Measurements from ENCODE around the gene TRAF4.
"Not testable (repeated sequence)": the region's sequence is repeated elsewhere in the genome, so short reads cannot be mapped to it uniquely, and the experiment has no call there.

Gene TRAF4

DNA sequence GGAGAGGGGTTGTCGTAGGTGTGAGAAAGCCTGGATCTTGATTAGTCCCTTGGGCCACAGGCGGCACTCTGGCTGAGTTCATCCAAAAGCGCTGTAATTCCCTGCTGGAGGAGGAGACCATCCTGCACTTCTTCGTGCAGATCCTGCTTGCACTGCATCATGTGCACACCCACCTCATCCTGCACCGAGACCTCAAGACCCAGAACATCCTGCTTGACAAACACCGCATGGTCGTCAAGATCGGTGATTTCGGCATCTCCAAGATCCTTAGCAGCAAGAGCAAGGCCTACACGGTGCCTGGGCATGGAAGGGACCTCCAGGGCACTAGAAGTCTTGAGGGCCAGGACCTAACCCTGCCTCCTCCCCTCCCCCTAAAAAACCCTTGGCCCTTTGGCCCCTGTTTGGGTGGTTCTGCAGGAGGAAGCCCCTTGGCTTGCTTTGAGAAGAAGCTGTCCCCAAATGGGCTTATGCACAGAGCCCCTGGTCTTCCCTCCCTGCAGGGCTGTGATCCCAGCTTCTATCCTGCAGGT is 9.0 kb upstream of the TRAF4 start:
- no peak for DNase-seq

DNA sequence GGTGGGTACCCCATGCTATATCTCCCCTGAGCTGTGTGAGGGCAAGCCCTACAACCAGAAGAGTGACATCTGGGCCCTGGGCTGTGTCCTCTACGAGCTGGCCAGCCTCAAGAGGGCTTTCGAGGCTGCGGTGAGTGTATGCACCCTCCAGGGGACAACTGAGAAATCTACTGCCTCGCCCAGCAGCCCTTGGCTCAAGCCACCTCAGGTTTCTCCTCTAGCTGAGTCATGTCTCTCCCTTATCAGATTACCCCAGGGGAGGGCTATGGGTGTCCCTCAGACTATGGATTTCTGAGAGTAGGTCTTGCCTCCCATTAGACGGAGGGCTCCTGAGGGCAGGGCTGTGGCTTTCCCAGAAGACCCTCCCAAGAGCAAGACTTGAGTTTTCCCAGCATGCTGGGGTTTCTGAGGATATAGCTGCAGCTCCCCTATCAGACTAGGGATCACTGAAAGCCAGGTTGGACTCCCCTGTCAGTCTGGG is 8.5 kb upstream of the TRAF4 start:
- no peak for DNase-seq

GRCh38 chr17:28735913-28736769 is 7.7 kb upstream of the TRAF4 start:
- not testable (repeated sequence) for DNase-seq

- DNase-seq: no peak
Observed at GRCh38 chr17:28737316-28737715, 6.5 kb upstream of the TRAF4 start.

GRCh38 chr17:28737770-28738679 is 5.8 kb upstream of the TRAF4 start:
- DNase-seq: no peak

DNA sequence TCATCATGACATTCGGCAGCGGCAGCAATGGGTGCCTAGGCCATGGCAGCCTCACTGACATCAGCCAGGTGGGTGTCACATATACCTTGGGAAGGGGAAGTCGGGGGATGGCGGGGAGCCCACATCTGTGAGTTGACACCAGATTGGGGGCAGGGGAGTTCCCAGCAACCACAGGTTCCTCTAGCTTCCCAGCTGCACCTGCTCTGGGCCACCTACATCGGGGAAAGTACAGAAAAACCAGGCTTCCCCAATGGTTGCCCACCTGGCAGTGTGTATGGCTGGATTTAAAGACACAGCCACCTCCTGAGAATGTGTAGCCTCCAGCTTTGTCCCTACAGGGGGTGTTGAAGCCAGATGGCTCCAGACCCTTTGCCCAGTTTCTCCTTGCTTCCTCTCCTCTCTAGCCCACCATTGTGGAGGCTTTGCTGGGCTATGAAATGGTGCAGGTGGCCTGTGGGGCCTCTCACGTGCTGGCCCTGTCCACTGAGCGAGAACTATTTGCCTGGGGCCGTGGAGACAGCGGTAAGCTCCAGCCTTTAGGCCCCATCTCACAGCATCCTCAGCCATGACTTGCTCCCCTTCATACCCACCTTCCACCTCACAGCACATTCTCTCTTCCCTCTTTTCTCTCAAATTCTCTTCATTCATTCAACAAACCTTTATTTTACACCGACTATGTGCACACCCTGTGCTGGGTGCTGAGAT is 5.0 kb upstream of the TRAF4 start:
- no peak for DNase-seq

- DNase-seq: no peak
Observed at GRCh38 chr17:28740406-28741357, 3.1 kb upstream of the TRAF4 start.

- DNase-seq: no peak
Observed at GRCh38 chr17:28741358-28742349, 2.2 kb upstream of the TRAF4 start.

DNA sequence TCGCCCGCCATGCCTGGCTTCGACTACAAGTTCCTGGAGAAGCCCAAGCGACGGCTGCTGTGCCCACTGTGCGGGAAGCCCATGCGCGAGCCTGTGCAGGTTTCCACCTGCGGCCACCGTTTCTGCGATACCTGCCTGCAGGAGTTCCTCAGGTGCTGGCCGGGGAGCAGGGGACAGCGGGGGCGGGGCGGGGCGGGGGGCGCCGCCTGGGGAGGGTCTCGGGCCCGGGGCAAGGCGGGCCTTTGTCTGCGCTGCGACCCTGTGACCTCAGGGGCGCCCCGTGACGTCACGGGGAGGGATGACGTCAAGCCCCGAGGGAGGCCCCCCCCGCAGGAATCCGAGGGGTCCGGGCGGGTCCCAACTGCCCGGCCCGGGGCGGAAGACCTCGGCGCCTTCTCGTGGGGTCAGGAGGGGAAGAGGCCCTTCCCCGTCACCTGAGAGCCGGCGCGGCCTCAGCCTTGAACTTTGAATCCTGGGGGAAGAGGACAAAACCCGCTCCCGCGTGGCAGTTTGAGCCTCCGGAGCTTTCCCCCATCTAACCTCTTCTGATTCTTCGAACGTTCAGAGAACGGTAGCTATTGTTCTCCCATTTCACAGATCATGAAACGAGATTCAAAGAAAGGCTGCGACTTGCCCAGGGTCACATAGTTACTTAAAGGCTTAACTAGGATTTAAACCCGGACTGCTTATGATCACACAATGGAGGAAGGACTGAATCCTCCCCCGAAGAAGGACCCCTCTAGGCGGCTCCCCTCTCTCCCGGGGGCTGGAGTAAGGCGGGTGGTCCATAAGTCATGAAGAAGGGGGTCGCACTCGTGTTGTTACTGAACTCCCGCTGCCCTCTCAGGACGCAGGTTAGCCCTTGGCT is 527 bp downstream of the TRAF4 start:
- DNase-seq: peak; percentile 86

DNA sequence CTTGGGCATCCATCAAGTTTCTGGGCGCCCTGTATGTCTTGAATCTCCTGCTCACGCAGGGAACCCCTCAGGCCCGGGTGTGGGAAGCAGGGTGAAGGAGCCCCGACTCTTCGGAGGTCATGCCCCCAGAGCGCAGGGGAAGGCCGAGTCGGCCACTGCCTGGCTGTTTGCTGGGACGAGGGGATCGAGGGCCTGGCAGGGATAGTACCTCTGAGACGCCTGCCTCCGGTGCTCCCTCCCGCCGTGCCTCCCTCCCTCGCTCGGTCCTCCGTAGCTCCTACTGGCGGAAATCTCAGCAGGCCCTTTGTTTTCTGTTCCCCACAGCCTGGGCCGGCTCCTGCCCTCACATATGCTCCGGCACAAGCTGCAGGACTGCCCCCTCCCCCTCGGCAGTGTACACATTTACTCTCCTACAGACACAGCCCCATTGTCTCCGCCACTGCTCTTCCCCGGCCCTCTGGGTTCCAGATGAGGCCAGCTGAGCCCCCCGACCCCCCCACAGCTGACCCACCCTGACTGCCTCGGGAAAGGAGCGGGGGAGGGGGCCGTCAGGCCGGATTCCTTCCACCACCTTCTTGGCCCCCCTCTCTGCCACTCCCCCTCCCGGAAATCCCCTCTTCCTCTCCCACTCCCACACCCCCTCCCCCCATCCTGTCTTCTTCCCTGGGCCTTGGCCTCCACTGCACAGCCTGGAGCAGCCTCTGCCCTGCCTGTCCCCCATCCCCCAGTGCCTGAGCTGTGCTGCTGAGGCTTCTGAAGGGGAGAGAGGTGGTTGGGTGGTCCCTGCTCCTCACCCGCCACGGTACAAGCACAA is 1.4 kb downstream of the TRAF4 start:
- DNase-seq: peak; percentile 81

- DNase-seq: no peak
Observed at GRCh38 chr17:28745786-28746411, 2.1 kb downstream of the TRAF4 start.

DNA sequence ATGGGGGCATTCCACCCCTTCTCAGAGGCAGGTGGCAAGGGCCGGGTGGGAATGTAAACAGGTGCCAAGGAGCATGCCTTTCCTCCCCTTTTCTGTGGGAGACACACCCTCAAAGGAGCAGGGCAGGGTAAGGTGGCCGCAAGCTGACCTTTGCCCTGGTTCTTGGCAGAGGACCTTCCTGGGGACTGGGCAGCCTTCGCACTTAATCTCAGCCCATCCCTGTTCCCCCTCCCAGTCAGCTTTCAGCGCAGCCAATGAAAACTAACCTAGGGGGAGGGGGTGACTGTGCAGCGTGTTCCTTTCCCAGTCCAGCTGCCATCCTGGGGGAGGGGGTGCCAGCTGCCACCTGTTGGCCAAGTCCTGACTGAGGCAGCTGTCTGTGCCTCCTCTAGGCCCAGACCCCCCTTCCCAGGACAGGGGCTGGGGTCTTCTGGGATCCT is 2.8 kb downstream of the TRAF4 start:
- peak; percentile 80 for DNase-seq

DNA sequence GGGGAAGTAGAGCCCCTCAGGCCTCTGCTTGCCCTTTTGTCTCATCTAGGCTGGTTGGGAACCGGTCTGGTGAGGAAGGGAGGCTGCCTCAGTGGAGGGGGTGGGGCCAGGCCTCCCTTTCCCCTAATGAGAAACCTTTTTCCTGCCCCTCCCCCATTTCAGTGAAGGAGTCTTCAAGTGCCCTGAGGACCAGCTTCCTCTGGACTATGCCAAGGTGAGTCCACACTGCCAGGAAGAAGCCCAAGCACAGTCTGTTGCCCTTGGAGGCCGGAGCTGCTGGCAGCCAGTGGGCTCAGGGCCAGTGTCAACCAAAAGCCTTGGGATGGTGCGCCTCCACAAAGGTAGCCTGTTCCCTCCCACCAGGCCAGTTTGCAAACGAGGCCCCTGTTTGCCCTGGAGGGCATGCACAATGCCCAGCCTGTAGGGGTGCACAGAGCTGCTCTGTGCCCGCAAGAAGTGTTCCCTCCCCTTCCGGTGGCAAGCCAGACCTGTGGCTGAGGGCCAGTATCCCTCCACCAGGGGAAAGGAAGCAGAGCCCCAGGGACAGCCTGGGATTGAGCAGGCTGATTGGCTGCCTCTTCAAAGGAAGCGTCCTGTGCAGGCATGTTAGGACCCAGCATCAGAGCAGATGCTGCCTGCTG is 3.4 kb downstream of the TRAF4 start:
- peak; percentile 70 for DNase-seq

DNA sequence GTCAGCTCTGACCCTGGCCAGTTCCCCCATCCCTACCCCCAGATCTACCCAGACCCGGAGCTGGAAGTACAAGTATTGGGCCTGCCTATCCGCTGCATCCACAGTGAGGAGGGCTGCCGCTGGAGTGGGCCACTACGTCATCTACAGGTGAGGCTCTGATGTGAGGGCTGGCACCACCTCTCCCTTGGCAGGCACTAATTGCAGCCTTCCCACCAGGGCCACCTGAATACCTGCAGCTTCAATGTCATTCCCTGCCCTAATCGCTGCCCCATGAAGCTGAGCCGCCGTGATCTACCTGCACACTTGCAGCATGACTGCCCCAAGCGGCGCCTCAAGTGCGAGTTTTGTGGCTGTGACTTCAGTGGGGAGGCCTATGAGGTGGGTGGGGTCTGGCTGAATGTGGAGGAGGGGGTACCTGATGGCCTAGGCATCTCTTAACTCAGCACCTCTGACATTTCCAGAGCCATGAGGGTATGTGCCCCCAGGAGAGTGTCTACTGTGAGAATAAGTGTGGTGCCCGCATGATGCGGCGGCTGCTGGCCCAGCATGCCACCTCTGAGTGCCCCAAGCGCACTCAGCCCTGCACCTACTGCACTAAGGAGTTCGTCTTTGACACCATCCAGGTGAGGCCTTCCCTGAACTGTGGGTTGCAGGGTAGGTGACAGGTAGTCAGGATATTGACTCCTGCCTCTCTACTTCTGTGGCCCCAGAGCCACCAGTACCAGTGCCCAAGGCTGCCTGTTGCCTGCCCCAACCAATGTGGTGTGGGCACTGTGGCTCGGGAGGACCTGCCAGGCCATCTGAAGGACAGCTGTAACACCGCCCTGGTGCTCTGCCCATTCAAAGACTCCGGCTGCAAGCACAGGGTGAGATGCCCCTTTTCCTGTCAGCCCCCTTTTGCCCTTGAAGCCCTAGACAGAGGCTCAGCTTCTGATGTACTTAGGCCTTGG is 4.3 kb downstream of the TRAF4 start:
- DNase-seq: no peak

GRCh38 chr17:28748852-28749515 is 5.2 kb downstream of the TRAF4 start:
- DNase-seq: no peak
